GM19239 (cell line): ENCODE data around the gene KCNJ12.
"Not testable (repeated sequence)": the region's sequence is repeated elsewhere in the genome, so short reads cannot be mapped to it uniquely, and the experiment has no call there.

Experiments used
- DNase-seq: peaks from one replicate; pipeline ENCODE4 v3.0.0; 2011; ENCODE audit warnings: low spot score; ENCODE audit not compliant: insufficient read length
- FAIRE-seq: peaks from 2 replicates; lab custom pipeline; 2011; peaks lifted over from hg19 to GRCh38; lab: Jason Lieb, UNC

Gene KCNJ12

DNA sequence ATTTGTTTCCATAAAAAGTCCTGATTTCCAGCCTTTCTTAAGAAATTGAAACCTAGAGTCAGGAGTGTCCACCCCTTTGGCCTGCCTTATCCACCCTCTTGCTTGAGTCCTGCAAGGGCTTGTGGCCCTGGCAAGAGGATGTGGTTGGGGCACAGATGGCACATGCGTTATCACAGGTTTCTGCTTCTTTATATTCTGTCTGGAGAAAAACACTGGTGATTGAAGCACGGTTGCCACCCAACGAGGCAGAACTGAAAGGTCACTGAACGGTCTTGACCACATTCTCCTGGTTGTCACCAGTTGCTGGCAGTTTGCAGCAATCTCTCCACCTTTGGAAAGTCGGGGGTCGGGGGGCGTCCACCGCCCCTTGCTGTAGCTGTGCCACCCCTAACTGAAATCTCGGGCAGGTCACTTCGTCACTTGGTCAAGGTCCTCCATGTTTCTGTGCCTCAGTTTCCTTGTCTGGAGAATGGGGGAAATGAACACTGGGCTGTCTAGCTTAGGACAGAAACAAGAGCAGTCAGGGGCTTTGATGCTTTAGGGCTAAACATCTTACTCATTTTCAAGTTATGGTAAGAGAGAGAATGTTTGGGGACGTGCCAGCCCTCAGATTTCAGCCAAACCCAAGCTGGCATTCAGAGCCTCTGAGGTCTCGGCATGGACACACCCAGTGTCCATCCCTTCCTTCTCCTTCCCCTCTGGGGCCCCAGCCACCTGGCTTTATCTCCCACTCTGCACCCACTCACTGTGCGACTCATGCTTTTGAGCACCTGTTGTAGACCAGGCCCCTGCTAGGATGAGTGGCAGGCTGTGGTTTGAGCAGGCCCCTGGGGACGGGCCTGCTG is 27.9 kb upstream of the KCNJ12 start:
- not testable (repeated sequence) for DNase-seq
- peak; percentile 21 for FAIRE-seq

DNA sequence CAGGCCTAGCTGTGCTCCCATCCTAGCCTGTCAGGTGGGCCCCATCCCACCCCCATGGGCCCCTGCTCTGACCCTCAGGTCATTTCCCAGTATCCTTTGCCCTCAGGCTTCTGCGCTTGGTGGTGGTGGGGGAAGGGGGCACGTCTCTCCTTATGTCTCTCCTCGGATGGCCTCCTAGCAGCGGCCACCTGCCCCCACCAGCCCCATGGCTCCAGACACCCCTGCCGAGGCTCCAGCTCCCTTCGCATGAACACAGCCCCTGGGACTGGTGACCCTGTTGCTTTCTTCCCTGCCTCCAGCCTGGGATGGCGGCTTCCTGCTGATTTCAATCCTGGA is 27.3 kb upstream of the KCNJ12 start:
- DNase-seq, FAIRE-seq: not testable (repeated sequence)

DNA sequence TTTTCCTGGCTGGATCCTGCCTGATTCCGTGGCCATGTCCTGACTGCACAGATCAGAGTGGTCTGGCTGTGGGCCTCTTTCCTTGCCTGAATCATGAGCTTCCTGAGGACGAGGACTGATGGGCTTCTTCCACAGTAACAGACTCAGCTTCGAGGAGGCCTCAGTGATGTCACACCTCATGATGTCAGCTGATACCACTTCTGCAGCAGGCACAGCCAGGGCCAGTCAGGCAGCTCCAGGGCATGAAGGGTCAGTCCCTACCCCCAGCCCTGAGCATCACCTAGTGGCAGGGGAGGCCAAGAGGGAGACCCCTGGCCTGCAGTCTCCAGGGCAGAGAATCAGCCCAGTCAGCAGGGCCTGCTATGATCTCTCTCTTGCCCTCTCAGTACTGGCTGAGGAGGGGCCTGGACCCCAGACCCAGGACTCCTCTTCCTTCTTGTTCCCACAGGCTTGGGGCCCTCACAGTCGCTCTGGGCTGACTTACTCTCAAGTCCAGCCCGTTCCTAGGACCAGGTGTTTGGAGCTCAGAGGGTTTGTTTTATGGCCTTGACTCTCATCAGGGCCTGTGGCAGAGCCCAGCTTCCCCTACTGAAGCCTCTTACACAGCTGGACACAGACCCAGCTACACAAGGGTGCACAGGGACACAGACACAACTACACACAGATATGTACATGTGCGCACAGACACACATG is 26.7 kb upstream of the KCNJ12 start:
- FAIRE-seq, DNase-seq: not testable (repeated sequence)

DNA sequence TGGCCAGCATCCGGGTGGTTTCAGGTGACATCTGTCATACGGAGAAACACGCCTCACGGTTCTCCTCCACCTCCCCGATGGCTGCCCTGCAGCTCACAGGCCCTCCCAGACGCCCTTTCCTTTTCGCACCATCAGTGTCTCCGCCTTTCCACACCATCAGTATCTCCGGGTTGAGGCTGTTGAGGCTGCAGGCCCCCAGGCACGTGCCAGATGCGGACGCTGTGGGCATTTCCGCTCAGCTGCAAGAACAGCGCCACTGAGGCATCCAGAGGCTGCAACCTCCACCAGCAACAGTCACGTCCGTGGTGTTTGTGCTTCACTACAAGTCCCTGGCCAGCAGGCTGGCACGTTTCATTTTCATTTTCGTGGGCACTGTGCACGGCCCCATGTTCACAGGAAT is 25.7 kb upstream of the KCNJ12 start:
- not testable (repeated sequence) for DNase-seq, FAIRE-seq

DNA sequence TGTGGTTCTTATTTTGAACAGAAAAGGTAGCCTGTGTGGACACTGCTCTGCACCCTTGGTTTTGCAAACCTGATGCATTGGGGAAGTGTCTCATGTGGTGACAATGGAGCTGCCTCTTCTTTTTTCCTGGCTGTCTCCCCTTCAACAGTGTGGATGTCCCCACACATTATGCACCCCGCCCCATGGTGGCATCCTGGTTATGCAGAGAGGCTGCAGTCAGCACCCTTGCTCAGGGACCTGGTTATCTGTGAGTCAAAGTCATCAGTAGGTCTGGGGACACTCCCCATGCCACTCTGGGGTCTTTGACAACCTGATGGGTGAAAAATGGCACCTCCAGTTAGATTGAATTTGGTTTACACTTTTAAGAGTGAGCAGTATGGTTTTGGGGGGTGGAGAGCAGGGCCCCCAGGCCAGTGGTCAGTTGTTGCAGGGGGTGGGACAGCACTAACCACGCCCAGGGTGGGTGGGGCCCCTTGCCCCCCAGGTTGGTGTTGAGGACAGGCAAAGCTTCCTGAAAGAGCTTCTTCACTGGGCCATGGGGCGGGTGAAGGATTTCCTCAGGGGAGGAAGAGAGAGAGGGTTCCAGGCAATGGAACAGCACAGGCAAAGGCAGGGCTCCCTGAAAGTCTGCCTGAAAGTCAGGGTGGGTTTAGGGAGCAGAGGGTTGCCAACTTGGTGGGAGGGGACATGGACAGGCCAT is 24.6 kb upstream of the KCNJ12 start:
- DNase-seq: no peak
- no peak for FAIRE-seq

DNA sequence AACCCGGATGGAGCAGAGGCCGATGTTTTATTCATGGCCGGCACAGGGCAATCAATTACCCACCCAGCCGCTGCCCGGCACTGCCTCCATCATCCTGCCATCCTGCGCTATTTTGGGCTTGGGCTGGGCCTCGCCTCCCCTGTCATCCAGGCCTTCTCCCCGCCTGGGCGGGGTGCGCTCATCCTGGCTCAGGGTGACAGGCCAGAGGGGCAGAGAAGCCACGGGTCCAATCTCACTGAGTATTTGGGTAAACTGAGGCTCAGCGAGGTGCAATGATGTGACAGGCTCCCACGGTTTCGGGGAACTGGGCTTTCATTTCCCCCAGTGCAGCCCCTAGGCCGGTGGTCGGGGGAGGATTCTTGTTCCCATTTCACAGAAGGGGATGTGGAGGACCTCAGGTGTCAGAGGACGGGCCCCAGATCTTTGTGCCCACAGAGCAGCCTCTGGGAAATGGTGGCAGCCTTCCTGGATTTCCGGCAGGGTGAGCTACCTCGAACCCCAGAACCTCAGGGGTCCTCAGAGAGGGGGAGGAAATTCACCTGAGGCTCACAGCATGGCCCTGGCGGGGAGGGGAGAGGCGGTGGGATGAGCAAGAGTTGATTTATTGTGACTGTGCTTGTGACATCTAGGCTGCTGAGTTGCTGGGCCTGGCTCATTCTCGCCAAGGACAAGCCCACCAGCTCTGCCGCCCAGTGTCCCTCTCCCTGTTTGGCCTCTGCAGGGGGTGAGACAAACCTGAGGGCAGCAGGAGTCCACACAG is 23.8 kb upstream of the KCNJ12 start:
- DNase-seq: no peak
- FAIRE-seq: no peak

DNA sequence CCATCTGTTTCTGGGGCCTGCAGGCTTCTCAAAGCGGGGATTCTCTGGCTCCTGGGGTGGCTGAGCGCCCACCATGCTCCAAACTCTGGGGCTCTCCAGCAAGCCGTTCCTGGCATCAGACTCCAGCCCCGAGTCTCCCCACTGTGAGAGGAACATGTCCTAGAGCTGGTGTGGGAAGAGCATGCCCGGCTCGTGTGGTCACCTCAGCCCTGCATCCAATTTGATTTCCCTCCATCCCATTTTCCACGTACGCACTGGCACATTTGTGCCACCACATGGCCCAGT is 23.2 kb upstream of the KCNJ12 start:
- DNase-seq (no peak), FAIRE-seq (no peak)

DNA sequence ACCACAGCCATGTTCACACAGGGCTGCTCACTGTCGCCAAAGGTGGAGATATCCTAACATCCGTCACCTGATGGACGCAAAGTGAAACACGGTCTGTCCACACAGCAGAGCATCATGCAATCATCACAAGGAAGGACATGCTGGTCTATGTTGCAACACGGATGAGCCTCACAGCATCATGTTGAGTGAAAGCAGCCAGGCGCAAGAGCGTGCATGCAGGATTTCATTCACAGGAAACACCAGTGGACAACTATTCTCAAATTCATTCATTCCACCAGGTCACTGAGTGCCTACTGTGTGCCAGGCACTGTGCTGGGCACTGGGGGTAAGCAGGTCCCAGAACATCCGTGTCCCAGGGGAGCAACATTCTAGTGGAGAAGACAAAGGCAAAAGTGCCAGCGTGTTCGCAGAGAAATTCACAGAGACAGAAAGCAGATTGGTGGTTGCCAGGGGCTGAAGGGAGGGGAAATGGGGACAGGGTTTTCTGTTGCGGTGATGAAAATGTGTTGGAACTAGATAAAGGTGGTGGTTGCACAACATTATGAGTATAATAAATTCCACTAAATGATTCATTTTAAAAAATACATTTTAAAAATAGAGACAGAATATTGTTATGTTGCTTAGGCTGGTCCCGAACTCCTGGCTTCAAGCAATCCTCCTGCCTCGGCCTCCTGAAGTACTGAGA is 22.7 kb upstream of the KCNJ12 start:
- no peak for DNase-seq
- no peak for FAIRE-seq

DNA sequence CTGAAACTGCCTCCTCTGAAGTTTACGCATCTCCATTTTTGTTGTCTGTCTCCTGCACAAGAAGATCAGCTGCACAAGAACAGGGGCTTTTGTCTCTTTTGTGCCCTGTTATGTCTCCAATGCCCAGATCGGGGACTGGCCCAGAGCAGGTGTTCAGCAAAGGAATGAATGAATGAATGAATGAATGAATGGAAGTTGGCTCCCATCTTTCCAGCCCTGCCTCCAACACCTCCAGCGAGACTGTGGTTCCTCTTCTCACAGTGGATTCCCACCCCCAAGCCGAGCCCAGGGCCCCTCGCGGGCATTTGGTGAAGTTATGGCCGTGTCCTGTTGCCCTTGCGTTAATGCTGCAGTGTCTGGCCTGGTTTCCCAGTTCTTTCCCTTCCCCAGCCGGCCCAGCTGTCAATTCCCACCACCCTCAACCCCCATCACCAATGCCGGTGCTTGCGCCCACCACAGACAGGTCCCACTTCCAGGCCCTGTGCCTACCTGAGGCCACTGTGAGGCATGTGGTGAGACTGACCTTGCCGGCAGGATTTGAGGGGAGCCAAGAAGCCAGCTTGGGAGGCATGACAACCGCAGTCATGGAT is 21.3 kb upstream of the KCNJ12 start:
- no peak for FAIRE-seq
- no peak for DNase-seq

DNA sequence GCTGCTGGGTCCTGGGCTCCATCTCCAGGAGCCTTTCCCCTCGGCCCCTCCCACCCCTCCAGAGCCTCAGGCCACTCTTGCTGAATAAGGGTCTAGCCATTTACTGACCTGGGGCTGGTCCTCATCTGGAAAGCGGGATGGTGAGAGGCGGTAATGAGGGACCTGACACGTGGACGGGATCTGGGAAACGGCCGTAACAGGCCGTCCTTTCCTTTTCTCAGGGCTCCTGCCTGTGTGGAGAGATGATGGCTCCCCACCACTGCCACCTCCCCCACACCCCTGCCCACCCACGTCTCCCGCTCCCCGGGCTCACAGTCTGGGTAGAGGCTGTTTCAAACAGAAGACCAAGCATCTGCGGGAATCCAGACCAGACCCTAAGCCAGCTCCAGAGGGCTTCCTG is 20.6 kb upstream of the KCNJ12 start:
- no peak for DNase-seq
- no peak for FAIRE-seq

DNA sequence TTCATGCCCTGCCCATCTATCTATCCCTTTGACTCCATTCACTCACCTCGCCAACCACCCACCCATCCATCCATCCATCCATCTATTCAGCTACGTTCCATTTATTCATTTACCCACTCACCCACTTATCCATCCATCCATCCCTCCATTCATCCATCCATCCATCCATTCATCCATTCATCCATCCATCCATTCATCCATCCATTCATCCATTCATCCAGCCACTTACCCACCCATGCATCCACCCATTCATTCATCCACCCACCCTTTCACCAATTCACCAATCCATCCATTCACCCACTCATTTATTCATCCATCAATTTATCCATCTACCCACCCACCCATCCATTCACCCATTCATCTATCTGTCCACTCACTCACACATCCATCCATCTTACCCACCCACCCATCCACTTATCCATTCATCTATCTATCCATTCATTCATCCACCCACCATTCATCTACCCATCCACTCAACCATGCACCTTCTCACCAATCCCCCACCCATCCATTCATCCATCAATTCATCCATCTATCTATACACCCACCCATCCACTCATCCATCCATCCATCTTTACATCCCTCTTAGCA is 19.5 kb upstream of the KCNJ12 start:
- FAIRE-seq (no peak), DNase-seq (no peak)

DNA sequence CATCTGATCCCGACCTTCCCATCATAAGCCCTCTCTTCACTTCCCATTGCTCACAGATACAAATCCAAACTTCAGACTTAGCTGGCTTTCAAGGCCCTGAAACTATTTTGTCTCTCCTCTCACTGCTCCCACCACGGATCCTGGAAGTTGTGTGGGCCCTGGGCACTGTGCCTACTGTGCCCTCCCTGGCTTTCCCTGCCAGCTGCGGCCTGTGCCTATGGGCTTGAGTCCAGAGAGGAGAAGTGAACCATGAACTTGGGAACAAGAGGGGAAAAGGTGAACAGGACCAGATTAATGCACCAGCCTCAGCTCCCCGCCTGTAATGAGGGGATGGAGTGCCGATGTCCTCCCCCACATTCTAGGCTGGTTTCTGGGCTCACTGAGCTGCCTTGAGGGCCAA is 18.9 kb upstream of the KCNJ12 start:
- no peak for FAIRE-seq
- no peak for DNase-seq

DNA sequence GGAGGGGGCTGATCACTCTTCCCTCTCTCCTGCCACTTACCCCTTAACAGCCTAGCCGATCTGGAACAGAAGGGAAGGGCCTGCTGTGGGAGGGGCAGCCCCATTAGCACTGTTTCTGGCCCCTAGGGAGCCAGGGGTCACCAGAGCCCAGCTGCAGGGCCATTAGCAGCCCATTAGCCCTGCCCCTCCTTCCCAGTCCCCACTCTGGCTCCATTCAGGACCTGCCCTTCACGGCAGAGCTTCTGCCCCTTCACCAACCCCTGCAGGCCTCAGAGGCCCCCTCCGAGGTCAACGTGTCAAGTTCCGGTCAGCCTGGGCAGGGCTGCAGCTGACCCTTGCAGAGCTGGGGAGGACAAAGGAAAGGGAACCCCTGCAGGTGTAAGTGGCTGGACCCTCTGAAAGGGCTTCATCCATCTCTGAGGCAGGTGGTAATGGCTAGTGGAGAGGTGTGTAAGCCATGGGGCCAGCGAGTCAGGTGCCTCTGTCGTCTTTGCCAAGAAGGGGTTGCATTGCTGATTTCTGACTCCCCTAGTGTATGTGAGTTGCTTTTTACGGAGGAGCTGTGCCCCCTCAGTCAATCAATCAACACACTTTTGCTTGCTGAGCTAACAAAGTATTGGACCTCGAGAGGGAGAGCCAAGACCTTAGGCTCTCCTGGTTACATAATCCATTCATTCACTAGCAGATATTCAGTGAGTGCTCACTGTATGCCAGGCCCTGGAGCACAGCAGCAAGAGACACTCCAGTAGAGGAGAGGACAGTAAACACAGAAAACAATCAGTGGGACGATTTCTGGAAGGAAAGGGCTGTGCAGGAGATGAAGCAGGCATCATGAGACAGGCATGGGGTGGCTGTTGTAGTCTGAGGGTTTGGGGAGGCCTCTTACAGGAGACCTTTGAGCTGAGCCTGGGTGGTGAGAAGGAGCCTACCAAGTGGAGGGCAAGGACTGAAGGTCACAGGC is 18.2 kb upstream of the KCNJ12 start:
- DNase-seq (no peak), FAIRE-seq (no peak)

DNA sequence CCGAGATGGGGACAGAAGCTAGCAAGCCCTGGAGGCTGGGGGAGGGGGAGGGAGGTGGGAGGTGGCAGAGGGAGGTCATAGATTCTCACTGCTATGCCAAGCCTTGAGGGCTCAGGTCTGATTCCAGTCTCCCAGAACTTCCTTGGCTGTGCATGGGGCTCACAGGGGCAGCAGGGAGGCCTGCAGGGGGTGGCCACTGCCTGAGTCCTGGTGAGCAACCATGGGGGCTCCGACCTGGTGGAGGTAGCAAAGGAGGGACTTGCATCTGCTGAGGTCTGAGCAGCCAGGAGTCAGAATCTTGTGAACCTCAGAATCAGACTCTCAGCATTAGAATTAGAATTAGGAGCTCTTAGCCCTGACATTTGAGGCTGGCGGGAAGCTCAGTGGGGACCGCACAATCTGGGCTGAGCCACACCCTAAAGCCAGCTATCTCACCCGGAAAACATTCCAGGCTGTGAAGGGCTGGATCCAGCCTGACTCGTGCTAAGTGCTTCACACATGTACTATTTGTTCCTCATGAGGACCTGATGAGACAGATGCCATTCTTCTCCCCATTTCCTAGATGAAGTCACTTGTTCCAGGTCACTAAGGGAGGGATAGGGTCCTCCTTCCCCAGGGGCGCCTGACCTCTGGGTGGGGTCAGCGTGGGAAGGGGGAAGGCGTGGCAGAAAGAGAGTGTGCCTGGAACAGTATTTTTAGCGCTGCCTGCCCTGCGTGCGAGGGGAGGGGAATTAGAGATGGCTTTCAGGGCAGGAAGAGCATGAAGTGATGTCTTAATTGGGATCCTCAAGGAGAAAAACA is 17.3 kb upstream of the KCNJ12 start:
- no peak for DNase-seq
- FAIRE-seq: no peak

DNA sequence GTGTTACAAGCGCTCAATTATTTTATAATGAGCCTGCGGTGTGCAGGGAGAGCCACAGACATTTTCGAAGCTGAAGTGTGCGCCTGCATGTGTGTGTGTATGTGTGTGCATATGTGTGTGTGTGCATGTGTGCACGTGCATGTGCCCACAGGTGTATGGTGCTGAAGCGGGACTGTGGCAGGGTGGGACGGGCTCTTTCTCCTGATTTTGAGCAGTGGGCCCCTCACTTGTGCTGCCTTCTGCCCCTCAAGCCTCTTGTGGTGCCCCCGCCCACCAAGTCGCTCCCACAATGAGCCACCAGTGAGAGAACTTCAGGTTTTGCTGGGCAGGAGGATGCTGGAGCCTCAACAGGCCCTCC is 16.7 kb upstream of the KCNJ12 start:
- DNase-seq (no peak), FAIRE-seq (no peak)

DNA sequence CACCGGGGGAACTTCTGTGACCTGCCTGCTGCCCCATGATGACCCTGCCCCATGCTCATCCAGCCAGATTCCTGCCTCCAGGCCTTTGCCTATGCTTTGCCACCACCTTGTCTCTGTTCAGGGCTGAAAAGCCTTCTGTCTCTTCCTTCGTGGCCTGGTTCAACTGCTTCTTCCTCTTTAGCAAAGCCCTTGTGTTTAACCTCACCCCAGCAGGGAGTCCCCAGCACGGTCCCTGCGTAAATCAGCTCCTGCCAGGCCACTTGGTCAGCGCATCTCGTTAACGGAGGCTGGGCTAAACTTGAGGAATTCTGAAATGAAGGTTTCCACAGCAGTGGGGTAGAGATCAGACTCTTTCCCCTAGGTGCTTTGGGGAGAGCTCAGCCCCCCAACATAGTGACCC is 16.1 kb upstream of the KCNJ12 start:
- FAIRE-seq (no peak), DNase-seq (no peak)

DNA sequence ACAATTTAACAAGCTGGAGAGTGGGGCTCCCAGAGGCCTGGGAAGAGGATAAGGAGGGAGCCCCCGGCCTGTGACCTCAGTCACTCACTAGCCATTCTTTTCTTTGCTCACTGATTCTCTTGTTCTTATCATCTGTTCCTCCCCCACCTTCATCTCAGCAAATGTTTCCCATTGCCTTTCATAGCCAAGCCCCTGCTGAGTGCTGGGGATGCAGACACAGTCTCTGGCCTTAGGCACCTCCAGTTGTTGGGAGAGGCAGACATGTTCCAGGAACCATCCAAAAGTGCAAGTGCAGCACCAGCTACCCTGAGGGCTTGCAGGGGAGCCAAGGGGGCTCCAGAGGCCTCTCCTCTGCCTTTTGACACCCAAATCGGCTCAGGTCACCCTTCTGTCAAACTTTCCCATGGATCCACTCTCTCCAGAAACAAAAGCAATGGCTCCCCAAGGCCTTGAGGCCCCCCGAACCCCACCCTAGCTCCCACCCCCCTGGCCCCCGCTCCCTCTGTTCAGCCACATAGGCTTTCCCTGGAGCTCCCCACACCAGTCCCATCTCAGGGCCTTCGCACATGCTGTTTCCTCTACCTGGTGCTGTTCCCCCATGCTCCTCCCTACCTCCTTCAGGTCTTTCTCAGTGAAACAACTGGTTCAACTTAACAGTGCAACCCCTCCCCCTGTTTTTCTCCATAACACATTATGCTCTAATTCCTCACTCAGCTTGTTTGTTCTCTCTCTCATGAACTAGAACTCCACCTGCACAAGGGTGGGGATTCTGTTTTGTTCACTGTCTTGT is 14.9 kb upstream of the KCNJ12 start:
- no peak for FAIRE-seq
- no peak for DNase-seq
